SKM-1 treated with dmso at 0.1 percent for 144 hours (cell line): ENCODE measurements around the gene GABBR2.
"Not testable (repeated sequence)": the region's sequence is repeated elsewhere in the genome, so short reads cannot be mapped to it uniquely, and the experiment has no call there.

Experiments used
- DNase-seq: peaks from one replicate; lab custom pipeline; 2025; ENCODE audit not compliant: unreplicated experiment; lab: John Stamatoyannopoulos, UW

GABBR2 gene

GRCh38 chr9:98599566-98600216, 109.0 kb downstream of the GABBR2 start:
- DNase-seq = no peak

GRCh38 chr9:98598861-98599260, 109.9 kb downstream of the GABBR2 start:
- DNase-seq = no peak

GRCh38 chr9:98597236-98597771, 111.4 kb downstream of the GABBR2 start:
- DNase-seq = no peak

DNA sequence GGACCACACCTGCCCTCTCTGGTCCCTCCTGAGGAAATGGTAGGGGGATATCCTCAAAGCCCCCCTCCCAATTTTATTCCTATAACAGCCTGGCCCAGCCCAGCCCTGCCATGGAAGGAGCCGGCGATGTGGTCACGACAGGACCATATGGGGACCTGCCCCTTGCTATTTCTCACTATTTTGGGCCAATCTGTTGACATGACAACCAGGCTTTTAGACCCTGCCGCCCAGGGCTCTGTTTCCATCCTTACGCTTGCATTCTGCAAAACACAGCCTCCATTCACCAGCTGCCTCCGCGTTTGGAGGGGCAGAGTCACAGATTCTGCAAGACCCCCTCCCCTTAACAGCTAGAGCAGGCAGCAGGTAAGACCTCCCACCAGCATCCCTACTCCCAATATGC, 112.2 kb downstream of the GABBR2 start:
- DNase-seq = no peak

DNA sequence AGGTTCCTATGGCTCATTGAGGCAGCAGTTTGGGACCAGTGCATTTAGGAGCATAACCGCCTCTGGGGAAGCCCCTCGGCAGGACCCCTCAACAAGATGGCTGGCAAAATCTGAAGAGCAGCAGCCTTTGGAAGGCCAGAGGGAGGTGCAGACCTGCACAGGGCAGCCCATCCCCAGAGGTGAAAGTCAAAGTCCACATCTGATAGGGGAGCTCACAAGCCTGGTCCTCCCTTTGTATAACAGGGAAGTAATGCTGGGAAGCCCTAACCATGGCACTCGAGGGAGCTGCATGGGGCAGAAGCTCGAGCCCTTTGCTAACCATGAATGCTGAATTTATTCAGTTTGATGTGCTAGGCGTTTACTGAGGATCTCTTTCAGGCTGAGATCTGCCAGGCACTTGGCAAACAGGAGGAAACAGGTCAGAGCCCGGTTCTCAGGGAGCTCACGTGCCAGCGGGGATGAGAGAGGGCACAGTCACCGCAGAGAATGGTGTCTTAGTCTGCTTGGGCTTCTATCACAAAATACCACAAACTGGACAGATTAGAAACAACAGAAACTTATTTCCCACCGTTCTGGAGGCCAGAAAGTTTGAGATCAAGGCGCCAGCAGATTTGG, 114.1 kb downstream of the GABBR2 start:
- DNase-seq = no peak

DNA sequence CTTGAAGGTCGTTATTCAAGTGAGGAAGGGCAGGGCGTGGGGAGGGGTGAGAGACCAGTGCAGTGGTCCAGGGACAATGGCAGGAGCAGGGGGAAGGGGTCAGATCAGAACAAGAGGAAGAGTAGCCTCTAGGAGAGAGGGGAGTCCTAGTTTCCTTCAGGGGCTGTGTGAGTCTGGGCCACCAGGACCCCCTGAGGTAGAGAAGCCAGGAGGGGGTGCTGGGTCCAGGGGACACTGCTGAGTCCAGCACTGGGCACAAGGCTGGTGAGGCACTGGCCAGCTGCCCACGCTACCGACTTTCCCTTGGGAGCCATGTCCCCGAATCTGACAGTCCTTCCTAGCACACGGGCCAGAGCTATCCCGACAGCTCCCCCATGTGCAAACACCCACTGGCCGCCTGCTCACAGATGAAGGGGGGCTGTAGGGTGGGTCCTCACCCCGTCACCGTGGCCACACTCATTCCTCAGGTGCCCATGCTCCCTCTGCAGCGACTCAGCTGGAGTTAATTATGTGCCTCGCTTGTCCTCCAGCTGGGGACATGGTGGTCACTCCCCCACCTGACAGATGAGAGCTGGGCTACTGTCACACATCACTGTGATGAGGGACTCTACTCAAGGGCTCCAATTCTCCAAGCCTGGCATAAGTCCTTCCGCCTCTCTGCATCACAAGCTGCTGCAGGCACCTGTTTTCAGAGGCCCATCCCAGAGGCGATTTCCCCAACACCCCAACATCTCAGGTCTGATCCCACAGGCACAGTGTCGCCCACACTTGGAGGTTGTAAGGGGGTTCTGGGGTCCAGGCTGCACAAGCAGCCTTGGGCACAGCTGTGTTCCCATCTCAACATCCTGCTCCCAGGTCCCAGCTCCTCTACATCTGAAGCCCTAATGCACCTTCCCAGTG, 115.1 kb downstream of the GABBR2 start:
- no peak for DNase-seq

DNA sequence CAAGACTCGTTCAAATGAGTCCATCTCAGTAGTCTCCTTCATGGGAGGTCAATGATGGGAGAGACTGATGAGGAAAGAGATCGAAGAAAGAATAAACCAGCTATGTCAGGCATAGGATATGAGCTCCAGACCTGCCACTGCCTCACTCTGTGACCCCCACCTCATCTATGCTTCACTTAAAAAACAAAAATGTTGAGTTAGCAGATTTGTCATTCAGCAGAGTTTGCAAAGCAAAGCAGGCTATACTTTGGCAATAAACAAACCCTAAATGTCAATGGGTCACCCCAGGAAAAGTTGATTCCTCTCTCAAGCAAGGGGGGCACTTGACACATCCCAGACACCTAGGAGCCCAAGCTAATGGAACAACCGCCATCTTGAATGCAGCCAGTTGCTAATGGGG, 117.0 kb downstream of the GABBR2 start:
- no peak for DNase-seq

- no peak for DNase-seq
Measured at GRCh38 chr9:98590101-98590500, 118.6 kb downstream of the GABBR2 start.

DNA sequence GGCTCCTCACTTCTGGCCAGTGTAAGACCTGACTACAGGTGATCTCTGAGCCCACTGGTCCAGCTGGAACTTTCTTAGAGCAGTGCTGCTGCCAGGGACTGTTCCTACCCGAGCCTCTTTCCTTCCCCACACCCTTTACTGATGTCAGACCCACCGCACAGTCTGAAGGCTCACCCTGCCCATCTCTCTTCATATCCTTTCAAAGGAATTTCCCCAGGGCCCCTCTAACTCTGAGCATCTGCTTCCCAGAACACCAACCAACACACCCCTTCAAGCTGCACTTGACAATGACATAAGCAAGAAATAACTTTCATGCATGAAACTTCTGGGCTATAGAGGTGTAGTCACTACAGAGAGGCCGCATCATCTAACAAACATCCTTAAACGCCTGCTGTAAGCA, 119.6 kb downstream of the GABBR2 start:
- DNase-seq = no peak

DNA sequence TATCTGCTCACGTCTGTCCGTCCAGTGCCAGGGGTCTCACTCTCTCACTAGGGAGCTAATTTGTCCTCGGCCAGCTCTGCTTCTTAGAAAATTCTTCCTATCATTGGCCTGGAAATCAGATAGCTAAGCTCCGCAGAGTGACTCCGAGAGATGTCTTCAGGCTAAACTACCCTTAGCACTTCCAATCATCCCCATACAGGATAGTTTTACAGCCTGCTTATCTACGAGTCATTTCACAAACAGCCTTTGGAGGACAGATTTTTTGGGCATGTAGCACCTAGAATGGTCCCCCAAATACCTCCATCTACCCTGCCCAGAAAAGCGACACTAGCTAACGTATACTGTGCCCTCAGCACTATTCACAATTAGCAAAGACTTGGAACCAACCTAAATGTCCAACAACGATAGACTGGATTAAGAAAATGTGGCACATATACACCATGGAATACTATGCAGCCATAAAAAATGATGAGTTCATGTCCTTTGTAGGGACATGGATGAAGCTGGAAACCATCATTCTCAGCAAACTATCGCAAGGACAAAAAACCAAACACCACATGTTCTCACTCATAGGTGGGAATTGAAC, 123.8 kb downstream of the GABBR2 start:
- not testable (repeated sequence) for DNase-seq

GRCh38 chr9:98584059-98584458, 124.7 kb downstream of the GABBR2 start:
- DNase-seq = no peak

GRCh38 chr9:98583417-98583816, 125.3 kb downstream of the GABBR2 start:
- DNase-seq = no peak

DNA sequence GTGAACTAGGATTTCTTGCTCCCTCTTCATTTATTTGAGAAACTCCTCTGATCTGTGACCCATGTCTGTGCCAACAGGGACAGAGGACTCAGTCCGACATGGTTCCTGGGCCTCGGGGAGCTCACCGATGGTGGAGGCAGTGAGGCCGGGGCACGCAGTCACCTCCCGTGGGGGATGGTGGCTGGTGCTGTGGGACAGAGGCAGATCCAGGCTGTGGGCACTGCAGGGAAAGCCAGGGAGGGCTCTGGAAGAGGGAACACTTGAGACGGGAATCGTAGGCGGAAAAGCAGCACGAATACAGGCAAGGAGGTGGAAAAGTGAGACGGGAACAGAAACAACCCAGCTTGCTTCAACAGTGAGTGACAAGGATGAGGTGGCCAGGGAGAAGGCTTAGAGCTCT, 127.8 kb downstream of the GABBR2 start:
- no peak for DNase-seq

GRCh38 chr9:98579700-98580099, 129.0 kb downstream of the GABBR2 start:
- DNase-seq = no peak

- DNase-seq = no peak
Measured at GRCh38 chr9:98577446-98577845, 131.3 kb downstream of the GABBR2 start.

- no peak for DNase-seq
Measured at GRCh38 chr9:98576859-98577258, 131.9 kb downstream of the GABBR2 start.

DNA sequence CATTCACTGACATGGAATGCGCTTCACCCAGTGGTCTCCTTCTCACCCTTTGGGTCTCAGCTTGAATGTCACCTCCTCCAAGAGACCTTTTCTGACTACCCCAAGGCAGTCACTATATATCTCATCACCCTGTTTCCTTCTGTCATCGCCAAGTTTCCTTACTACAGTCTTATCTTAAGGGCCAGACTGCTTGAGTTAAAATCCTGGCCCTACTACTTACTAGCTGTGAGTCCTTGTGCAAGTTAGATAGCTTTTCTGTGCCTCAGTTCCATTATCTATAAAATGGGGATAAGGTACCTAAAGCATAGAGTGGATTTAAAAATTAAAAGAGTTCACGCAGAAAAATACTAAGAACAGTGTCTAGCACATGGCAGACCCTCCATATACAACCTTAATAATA, 132.4 kb downstream of the GABBR2 start:
- DNase-seq = no peak

DNA sequence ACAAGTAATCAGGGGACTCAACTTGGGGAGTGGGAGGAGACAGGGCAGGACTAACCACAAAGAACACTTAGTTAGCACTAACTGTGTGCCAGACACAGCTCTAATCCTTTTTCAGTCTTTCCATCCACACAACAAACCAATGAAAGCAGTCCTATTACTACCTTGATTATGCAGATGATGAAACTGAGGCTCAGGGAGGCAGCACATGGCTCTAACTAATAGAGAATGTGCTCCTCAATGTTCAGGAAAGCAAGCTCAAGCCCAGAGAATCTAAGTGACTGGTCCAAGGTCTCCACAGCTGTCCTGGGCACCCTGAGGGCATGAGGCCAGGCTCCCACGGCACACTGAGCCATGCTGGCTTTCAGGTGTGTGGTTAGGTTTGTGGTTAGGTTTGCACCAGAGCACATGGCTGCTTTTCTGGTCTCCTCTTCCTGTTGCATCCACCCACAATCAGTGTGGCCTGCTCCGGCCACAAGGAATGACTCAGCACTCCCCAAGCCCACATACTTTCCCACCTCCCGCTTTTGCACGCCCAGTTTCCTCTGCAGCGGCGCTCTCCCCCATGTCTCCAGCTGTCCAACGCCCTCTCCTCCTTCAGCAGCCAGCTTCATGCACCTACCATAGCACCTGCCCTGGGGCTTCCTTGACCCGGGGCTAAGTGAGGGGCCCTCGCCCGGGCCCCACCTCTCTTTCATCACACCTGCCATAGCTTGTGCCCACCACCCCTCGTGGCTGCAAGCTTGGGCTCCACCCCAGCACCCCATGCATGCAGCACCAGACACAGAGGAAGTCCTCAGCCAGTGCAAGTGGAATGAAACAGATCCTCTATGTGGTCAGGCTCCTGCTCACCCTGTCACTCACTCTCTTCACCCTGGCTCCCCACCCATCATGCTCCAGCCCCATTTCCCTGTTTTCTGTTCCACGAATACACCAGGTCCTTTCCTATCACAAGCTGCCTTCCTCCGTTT, 133.1 kb downstream of the GABBR2 start:
- peak; percentile 56 for DNase-seq

GRCh38 chr9:98573749-98574278, 134.9 kb downstream of the GABBR2 start:
- no peak for DNase-seq

GRCh38 chr9:98572796-98573195, 135.9 kb downstream of the GABBR2 start:
- no peak for DNase-seq
